ENCODE results near the gene SGMS1. TPM values are rescaled to one million over a fixed set of nuclear protein-coding genes. Genes with fewer than 3 reads are reported as not detected.

The SGMS1 gene
- total and polyA plus RNA-seq, 4 experiments from 2014 or later: 10.0 to 33.0 (median 20.3) TPM

DNA sequence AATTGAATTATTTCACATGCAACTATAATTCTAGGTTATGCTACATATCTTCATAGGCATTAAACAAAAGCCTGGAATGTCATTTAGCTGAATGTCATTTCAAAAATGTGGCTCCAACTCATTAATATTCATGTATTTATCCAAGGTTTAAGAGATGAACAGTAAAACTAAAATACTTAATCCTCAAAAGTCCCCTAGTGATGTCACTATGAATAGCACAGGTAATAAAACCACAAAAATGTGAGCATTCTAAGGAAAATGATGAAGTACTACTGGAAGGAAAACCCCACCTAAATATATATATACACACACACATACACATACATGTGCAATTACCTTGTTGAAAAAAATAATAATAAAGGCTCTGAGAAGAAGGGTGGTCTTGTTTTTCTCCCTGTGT, 218.0 kb downstream of the SGMS1 start:
- Mint-ChIP-seq H3K36me3 (peaks cover 27 to 33% of the 10 kb centered on the region in 2 donors), H3K9me3 (peaks cover 0 to 16% (median 7%) of the 10 kb centered on the region in 8 donors), H3K27me3 (no peaks in the 10 kb centered on the region), H3K4me1 (peaks cover 10 to 29% (median 22%) of the 10 kb centered on the region in 4 donors), H3K27ac (no peak overlapping the region), H3K4me3 (no peak overlapping the region)
- intact Hi-C loops (cut with micrococcal nuclease): no loop called here
- H3K4me3 ChIP-seq (ENCODE audit: low read length in 2 of 2): no peak overlapping the region
- H3K27me3 ChIP-seq (ENCODE audit: insufficient read depth, low read length): no peaks in the 10 kb centered on the region
- ChIA-PET POLR2A (ENCODE audit: partially characterized antibody) (no interaction called here), CTCF (ENCODE audit: partially characterized antibody) (no interaction called here)
- H3K36me3 ChIP-seq (ENCODE audit: insufficient read depth, low read length): no peaks in the 10 kb centered on the region
- DNase-seq: no peak
- no peak overlapping the region for H3K27ac ChIP-seq (ENCODE audit: low read depth, low read length)
- no peaks in the 10 kb centered on the region for H3K9me3 ChIP-seq (ENCODE audit: control insufficient read depth in 1 of 2, low read length in 2 of 2)
- H3K4me1 ChIP-seq (ENCODE audit: insufficient read depth, low read length): peaks cover 6% of the 10 kb centered on the region

DNA sequence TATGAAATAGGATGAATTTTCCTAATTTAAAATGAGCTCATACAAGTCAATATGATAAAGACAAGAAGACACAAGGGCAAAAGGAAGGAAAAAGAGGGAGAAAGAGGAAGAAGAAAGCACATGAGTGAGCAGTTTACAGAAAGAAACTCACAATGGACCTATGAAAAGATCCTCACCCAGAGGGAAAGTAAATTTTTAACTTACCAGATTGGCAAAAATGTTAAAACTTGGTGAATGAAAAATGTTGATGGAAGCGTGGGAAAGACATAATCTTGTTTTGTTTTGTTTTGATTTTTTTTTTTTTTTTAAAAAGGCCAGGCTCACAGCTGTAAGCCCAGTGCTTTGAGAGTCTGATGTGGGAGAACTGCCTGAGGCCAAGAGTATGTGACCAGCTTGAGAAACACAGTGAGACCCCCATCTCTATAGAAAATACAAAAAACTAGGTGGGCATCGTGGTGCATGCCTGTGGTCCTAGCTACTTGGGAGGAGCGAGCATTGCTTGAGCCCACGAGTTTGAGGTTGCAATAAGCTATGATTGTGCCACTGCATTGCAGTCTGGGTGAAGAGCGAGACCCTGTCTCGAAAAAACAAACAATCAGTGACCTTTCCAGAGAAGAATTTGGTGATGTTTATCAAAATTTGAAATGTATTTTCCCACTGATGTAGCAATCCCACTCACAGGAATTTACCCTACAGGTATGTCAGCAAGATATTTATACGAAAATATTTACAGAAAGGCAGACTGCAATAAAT, 219.6 kb downstream of the SGMS1 start:
- H3K4me3 Mint-ChIP-seq: no peak overlapping the region
- intact Hi-C loops (cut with micrococcal nuclease): no loop called here
- no peak overlapping the region for H3K27ac ChIP-seq (ENCODE audit: low read depth, low read length)
- ChIA-PET POLR2A (ENCODE audit: partially characterized antibody) (no interaction called here), CTCF (ENCODE audit: partially characterized antibody) (no interaction called here)
- H3K9me3 Mint-ChIP-seq: peaks cover 0 to 16% (median 7%) of the 10 kb centered on the region in 8 donors
- no peaks in the 10 kb centered on the region for H3K27me3 ChIP-seq (ENCODE audit: insufficient read depth, low read length)
- no peaks in the 10 kb centered on the region for H3K4me1 ChIP-seq (ENCODE audit: insufficient read depth, low read length)
- no peak overlapping the region for H3K27ac Mint-ChIP-seq
- peaks cover 24 to 31% of the 10 kb centered on the region in 2 donors for H3K36me3 Mint-ChIP-seq
- H3K4me3 ChIP-seq (ENCODE audit: low read length in 2 of 2): no peak overlapping the region
- DNase-seq: no peak
- peaks cover 9 to 25% (median 19%) of the 10 kb centered on the region in 4 donors for H3K4me1 Mint-ChIP-seq
- H3K27me3 Mint-ChIP-seq: no peaks in the 10 kb centered on the region
- H3K36me3 ChIP-seq (ENCODE audit: insufficient read depth, low read length): no peaks in the 10 kb centered on the region
- H3K9me3 ChIP-seq (ENCODE audit: control insufficient read depth in 1 of 2, low read length in 2 of 2): no peaks in the 10 kb centered on the region

DNA sequence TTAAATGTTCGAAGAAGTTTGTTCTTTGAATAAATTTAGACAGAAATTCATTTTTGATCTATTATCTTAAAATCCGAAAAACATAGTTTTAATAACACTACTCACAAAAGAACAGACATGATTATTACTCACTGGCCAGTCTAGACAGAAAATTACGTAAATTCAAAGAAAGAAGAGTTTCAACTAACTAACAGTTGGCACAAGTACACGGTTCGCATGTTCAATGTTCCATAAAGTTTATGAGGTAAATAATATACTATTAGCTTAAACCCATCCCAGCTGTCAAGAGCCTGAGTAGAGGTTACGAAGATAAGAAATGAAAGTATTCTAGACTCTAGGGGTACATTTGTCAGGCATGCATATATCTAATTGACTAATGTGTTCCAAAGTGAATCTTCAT, 220.7 kb downstream of the SGMS1 start:
- H3K27ac Mint-ChIP-seq: no peak overlapping the region
- H3K9me3 Mint-ChIP-seq: peaks cover 0 to 16% (median 7%) of the 10 kb centered on the region in 8 donors
- H3K36me3 Mint-ChIP-seq: peaks cover 24 to 29% of the 10 kb centered on the region in 2 donors

DNA sequence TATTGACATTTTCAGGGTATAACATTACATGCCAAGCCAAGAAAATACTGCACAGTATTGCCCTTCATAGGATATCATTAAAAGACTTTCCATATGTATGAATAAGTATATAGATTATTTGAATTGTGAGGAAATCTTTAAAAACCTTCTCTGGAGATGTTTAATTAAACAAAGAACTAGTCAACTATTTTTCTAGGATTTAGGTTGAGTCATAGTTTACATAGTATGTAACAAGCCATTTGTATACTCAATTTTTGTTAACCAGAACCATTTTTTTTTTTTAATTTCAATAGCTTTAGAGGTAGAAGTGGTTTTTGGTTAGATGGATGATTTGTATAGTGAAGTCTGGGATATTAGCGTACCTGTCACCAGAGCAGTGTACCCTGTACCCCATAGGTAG, 221.3 kb downstream of the SGMS1 start:
- peaks cover 13 to 41% (median 30%) of the 10 kb centered on the region in 4 donors for H3K4me1 Mint-ChIP-seq
- H3K27ac ChIP-seq (ENCODE audit: low read depth, low read length): no peak overlapping the region
- intact Hi-C loops (cut with micrococcal nuclease): no loop called here
- H3K27me3 Mint-ChIP-seq: no peaks in the 10 kb centered on the region
- POLR2A ChIA-PET (ENCODE audit: partially characterized antibody): no interaction called here
- peaks cover 6% of the 10 kb centered on the region for H3K4me1 ChIP-seq (ENCODE audit: insufficient read depth, low read length)
- H3K4me3 Mint-ChIP-seq: no peak overlapping the region
- no peaks in the 10 kb centered on the region for H3K36me3 ChIP-seq (ENCODE audit: insufficient read depth, low read length)
- H3K27me3 ChIP-seq (ENCODE audit: insufficient read depth, low read length): no peaks in the 10 kb centered on the region
- peaks cover 24 to 28% of the 10 kb centered on the region in 2 donors for H3K36me3 Mint-ChIP-seq
- H3K27ac Mint-ChIP-seq: no peak overlapping the region
- DNase-seq: no peak
- CTCF ChIA-PET (ENCODE audit: partially characterized antibody): interaction anchor here (1.4 kb wide), 1 partner anchor 14 kb away, joined by 3 read pairs; no protein-coding TSS in a partner anchor
- no peaks in the 10 kb centered on the region for H3K9me3 ChIP-seq (ENCODE audit: control insufficient read depth in 1 of 2, low read length in 2 of 2)
- H3K4me3 ChIP-seq (ENCODE audit: low read length in 2 of 2): no peak overlapping the region
- H3K9me3 Mint-ChIP-seq: peaks cover 0 to 15% (median 7%) of the 10 kb centered on the region in 8 donors

More for the DNA sequence above, 220.7 kb downstream of the SGMS1 start:
- CTCF ChIA-PET (ENCODE audit: partially characterized antibody): interaction anchor here (1.4 kb wide), 1 partner anchor 13 kb away, joined by 3 read pairs; no protein-coding TSS in a partner anchor
- POLR2A ChIA-PET (ENCODE audit: partially characterized antibody): no interaction called here
- peaks cover 11 to 35% (median 26%) of the 10 kb centered on the region in 4 donors for H3K4me1 Mint-ChIP-seq
- DNase-seq: no peak
- Histone ChIP-seq H3K27me3 (ENCODE audit: insufficient read depth, low read length) (no peaks in the 10 kb centered on the region), H3K4me3 (ENCODE audit: low read length in 2 of 2) (no peak overlapping the region), H3K4me1 (ENCODE audit: insufficient read depth, low read length) (peaks cover under 1% of the 10 kb centered on the region), H3K27ac (ENCODE audit: low read depth, low read length) (no peak overlapping the region), H3K36me3 (ENCODE audit: insufficient read depth, low read length) (no peaks in the 10 kb centered on the region), H3K9me3 (ENCODE audit: control insufficient read depth in 1 of 2, low read length in 2 of 2) (no peaks in the 10 kb centered on the region)
- H3K27me3 Mint-ChIP-seq: no peaks in the 10 kb centered on the region
- intact Hi-C loops (cut with micrococcal nuclease): no loop called here
- no peak overlapping the region for H3K4me3 Mint-ChIP-seq

DNA sequence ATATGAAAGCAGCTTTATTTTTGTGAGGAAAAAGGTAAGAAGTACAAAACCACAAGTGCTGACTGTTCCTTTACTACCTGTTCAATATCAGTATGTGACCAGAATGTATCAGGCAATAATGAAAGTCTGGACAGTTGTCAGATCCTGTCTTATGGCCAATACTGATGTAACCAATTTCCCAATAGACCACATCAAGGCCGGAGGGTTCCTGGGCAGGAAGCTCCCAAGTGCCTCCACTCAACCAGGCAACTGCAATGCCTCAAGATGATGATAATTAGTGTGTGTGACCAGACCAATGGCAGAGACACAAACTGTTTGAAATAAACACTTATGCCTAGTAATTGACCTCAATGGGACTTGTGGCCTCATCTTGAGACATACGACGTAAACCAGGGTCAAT, 223.1 kb downstream of the SGMS1 start:
- peaks cover 24% of the 10 kb centered on the region for H3K4me1 ChIP-seq (ENCODE audit: insufficient read depth, low read length)
- H3K27me3 ChIP-seq (ENCODE audit: insufficient read depth, low read length): no peaks in the 10 kb centered on the region
- H3K9me3 ChIP-seq (ENCODE audit: control insufficient read depth in 1 of 2, low read length in 2 of 2): no peaks in the 10 kb centered on the region
- Mint-ChIP-seq H3K4me1 (peaks cover 25 to 59% (median 47%) of the 10 kb centered on the region in 4 donors), H3K27ac (no peak overlapping the region), H3K4me3 (no peak overlapping the region), H3K36me3 (peaks cover 9 to 14% of the 10 kb centered on the region in 2 donors), H3K9me3 (no peaks in the 10 kb centered on the region), H3K27me3 (no peaks in the 10 kb centered on the region)
- H3K4me3 ChIP-seq (ENCODE audit: low read length in 2 of 2): no peak overlapping the region
- intact Hi-C loops (cut with micrococcal nuclease): no loop called here
- H3K36me3 ChIP-seq (ENCODE audit: insufficient read depth, low read length): no peaks in the 10 kb centered on the region
- POLR2A ChIA-PET (ENCODE audit: partially characterized antibody): interaction anchor here (0.8 kb wide), 1 partner anchor 105 kb away, joined by 3 read pairs; no protein-coding TSS in a partner anchor
- DNase-seq: no peak
- no peak overlapping the region for H3K27ac ChIP-seq (ENCODE audit: low read depth, low read length)
- CTCF ChIA-PET (ENCODE audit: partially characterized antibody): no interaction called here

DNA sequence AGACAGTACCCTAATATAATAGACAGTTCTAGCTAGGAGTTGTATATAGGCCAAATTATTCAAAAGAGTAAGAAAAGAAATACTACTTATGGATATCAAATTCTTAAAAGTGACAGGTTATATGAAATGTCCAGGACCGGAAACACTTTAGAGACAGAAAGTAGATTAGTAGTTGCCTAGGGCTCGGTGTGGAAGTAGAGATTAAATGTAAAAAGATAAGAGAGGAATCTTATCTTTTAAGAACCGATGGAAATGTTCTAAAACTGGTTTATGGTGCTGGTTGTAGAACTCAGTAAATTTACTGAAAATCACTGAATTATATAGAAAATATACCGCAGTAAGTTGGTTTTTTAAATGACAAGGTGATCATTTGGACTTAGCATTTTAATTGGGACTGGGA, 224.9 kb downstream of the SGMS1 start:
- H3K27me3 Mint-ChIP-seq: no peaks in the 10 kb centered on the region
- Histone ChIP-seq H3K4me3 (ENCODE audit: low read length in 2 of 2) (no peak overlapping the region), H3K9me3 (ENCODE audit: control insufficient read depth in 1 of 2, low read length in 2 of 2) (no peaks in the 10 kb centered on the region), H3K27me3 (ENCODE audit: insufficient read depth, low read length) (no peaks in the 10 kb centered on the region), H3K4me1 (ENCODE audit: insufficient read depth, low read length) (peaks cover 40% of the 10 kb centered on the region), H3K36me3 (ENCODE audit: insufficient read depth, low read length) (no peaks in the 10 kb centered on the region), H3K27ac (ENCODE audit: low read depth, low read length) (no peak overlapping the region)
- POLR2A ChIA-PET (ENCODE audit: partially characterized antibody): interaction anchor here (4.8 kb wide), 1 partner anchor 19 kb away, joined by 17 read pairs; no protein-coding TSS in a partner anchor
- peaks cover 29 to 73% (median 57%) of the 10 kb centered on the region in 4 donors for H3K4me1 Mint-ChIP-seq
- H3K9me3 Mint-ChIP-seq: no peaks in the 10 kb centered on the region
- no peak overlapping the region for H3K27ac Mint-ChIP-seq
- DNase-seq: no peak
- H3K36me3 Mint-ChIP-seq: peaks cover 4 to 9% of the 10 kb centered on the region in 2 donors
- CTCF ChIA-PET (ENCODE audit: partially characterized antibody): interaction anchor here (2.3 kb wide), 1 partner anchor 21 kb away, joined by 14 read pairs; no protein-coding TSS in a partner anchor
- no peak overlapping the region for H3K4me3 Mint-ChIP-seq
- intact Hi-C loops (cut with micrococcal nuclease): no loop called here

DNA sequence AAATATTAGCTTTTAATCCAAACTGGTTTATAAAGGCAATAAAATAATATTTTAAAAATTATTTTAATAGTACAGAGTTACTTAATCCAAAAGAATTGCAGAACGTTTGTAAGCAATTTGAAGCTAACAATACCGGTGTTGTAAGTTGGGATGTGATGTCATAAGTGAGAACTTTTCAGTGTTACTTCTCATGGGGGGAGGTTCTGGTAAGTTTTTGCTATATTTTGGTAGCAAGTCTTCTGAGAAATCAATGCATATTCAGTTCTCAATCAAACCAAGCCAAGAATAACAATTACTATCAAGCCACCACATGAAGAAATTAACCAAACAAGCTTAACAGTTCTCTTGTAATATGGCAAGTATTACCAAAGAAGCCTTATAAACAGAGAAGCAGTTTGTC, 225.4 kb downstream of the SGMS1 start:
- H3K9me3 ChIP-seq (ENCODE audit: control insufficient read depth in 1 of 2, low read length in 2 of 2): no peaks in the 10 kb centered on the region
- H3K4me3 ChIP-seq (ENCODE audit: low read length in 2 of 2): no peak overlapping the region
- H3K27ac ChIP-seq (ENCODE audit: low read depth, low read length): no peak overlapping the region
- intact Hi-C loops (cut with micrococcal nuclease): no loop called here
- Mint-ChIP-seq H3K4me3 (no peak overlapping the region), H3K9me3 (no peaks in the 10 kb centered on the region), H3K27ac (no peak overlapping the region), H3K27me3 (no peaks in the 10 kb centered on the region), H3K36me3 (peaks cover 4 to 9% of the 10 kb centered on the region in 2 donors), H3K4me1 (peaks cover 28 to 70% (median 55%) of the 10 kb centered on the region in 4 donors)
- H3K36me3 ChIP-seq (ENCODE audit: insufficient read depth, low read length): no peaks in the 10 kb centered on the region
- DNase-seq: no peak
- no peaks in the 10 kb centered on the region for H3K27me3 ChIP-seq (ENCODE audit: insufficient read depth, low read length)
- H3K4me1 ChIP-seq (ENCODE audit: insufficient read depth, low read length): peaks cover 40% of the 10 kb centered on the region
- CTCF ChIA-PET (ENCODE audit: partially characterized antibody): interaction anchor here (2.3 kb wide), 1 partner anchor 22 kb away, joined by 14 read pairs; no protein-coding TSS in a partner anchor
- POLR2A ChIA-PET (ENCODE audit: partially characterized antibody): interaction anchor here (4.8 kb wide), 1 partner anchor 20 kb away, joined by 17 read pairs; no protein-coding TSS in a partner anchor

All from CD4-positive, alpha-beta memory T cell (primary cell).